H1 (cell line): ENCODE measurements around the gene PRKCH. TPM values are rescaled to one million over a fixed set of nuclear protein-coding genes. Genes with fewer than 3 reads are reported as not detected.

Experiments used
- CHD7 ChIP-seq: fragments of 300-600 bp; sonication (generic); IDR thresholded peaks from 2 replicates; pipeline ENCODE4 v1.7.1; 2012; ENCODE audit warnings: low read length, moderate library complexity, mild to moderate bottlenecking, inconsistent platforms; ENCODE audit not compliant: insufficient replicate concordance
- polyA plus RNA-seq, 7 experiments: library from polyadenylated mRNA; depleted of rRNA in 3 of 7; stranded (reverse) in 5 of 7; unstranded in 2 of 7; fragments of >200 nt in 5 of 7; fragments of 200-250 nt in 2 of 7; gene quantifications; 1 replicate in 5 of 7; 2 replicates in 1 of 7; 4 replicates in 1 of 7; pipeline versions ENCODE4 v1.2.1 to v1.2.3, GENCODE V29; 2011 to 2013; ENCODE audit warnings: missing spikeins in 2 of 7, mixed read lengths in 2 of 7
- total RNA-seq: library from RNA; stranded (reverse); fragmentation: NEBNext Ultra II Directional; extraction: Animal tissue kit (Norgen Biotek cat#: 25700); gene quantifications from 2 replicates; pipeline ENCODE4 v1.2.1, GENCODE V29; 2021

Gene PRKCH
- total and polyA plus RNA-seq, 2 of the 8 experiments (the other 6 are each of a cell fraction or from before 2014, with no cell fraction given): 6.4 to 7.0 TPM

- no peak for TF ChIP-seq CHD7
Observed at GRCh38 chr14:61409782-61410181, 88.4 kb downstream of the PRKCH start (continued).
